HepG2 (cell line): ENCODE data around the gene LY6G5B. TPM values are rescaled to one million over a fixed set of nuclear protein-coding genes. Genes with fewer than 3 reads are reported as not detected.

Experiments used
- ATAC-seq: fragments of 200-7000 bp; cut with Tn5 transposase; 3 replicates; pipeline ENCODE4 v1.9.1; 2020; ENCODE audit warnings: mild to moderate bottlenecking, moderate library complexity
- BruUV-seq: library from RNA; stranded (reverse); fragments of 400-500 nt; replicated peaks from 2 replicates; lab custom pipeline; 2021; lab: Mats Ljungman, UMichigan
- CTCF ChIA-PET: fragments of 300-600 bp; formaldehyde crosslinking; extraction: SDS; loops from one replicate; lab custom pipeline; 2021; ENCODE audit warnings: low total read pairs, inconsistent platforms, low intra/inter-chr PET ratio; lab: Yijun Ruan, JAX
- POLR2A ChIA-PET: fragments of 350-600 bp; sonication (Branson Sonifier 250); formaldehyde crosslinking; loops from one replicate; lab custom pipeline; 2020; ENCODE audit warnings: antibody characterized with exemption, inconsistent platforms; lab: Yijun Ruan, JAX
- DNase-seq: peaks from one replicate; pipeline ENCODE4 v3.0.0-alpha.2; 2015; ENCODE audit warnings: low spot score
- FAIRE-seq: peaks from 3 replicates; lab custom pipeline; 2011; peaks lifted over from hg19 to GRCh38; lab: Jason Lieb, UNC
- H2AFZ ChIP-seq: one replicate; pipeline ENCODE4 v1.6.1; 2011; ENCODE audit warnings: low read length, inconsistent platforms
- H3K27ac ChIP-seq: fragments of 300-600 bp; 3 replicates; pipeline ENCODE4 v1.8.0; 2011; ENCODE audit warnings: mixed run types, mild to moderate bottlenecking, mixed read lengths, low read length, inconsistent platforms; ENCODE audit not compliant: insufficient read depth; ENCODE audit errors: extremely low read length
- H3K27me3 ChIP-seq, 2 experiments: fragments of 200-600 bp in 1 of 2; 2 replicates in 1 of 2; 3 replicates in 1 of 2; pipeline versions ENCODE4 v1.6.0 to v1.8.0; 2011; ENCODE audit warnings: low read length in 2 of 2, mild to moderate bottlenecking in 2 of 2, moderate library complexity in 2 of 2, inconsistent platforms in 1 of 2; ENCODE audit not compliant: insufficient read depth in 2 of 2, control insufficient read depth in 1 of 2
- H3K36me3 ChIP-seq, 2 experiments: fragments of 200-600 bp in 1 of 2; replicated peaks in 1 of 2; 2 replicates in 1 of 2; 3 replicates in 1 of 2; pipeline versions ENCODE4 v1.5.1 to v1.8.0; 2011; ENCODE audit warnings: low read length in 2 of 2, inconsistent platforms in 1 of 2; ENCODE audit not compliant: insufficient read depth in 2 of 2, control insufficient read depth in 1 of 2
- H3K4me1 ChIP-seq: 2 replicates; pipeline ENCODE4 v1.5.1; 2012; ENCODE audit warnings: low read length, inconsistent platforms; ENCODE audit not compliant: insufficient read depth
- H3K4me2 ChIP-seq: 2 replicates; pipeline ENCODE4 v1.6.0; 2011; ENCODE audit warnings: low read depth, low read length, inconsistent platforms
- H3K4me3 ChIP-seq, 3 experiments: fragments of 200-600 bp in 1 of 3; sonication (generic), shearing (Covaris generic) in 1 of 3; replicated peaks in 1 of 3; 2 replicates each; pipeline ENCODE4 v1.5.1; 2011 to 2016; ENCODE audit warnings: low read length in 3 of 3, inconsistent platforms in 2 of 3, low read depth in 2 of 3, mild to moderate bottlenecking in 2 of 3, control low read depth in 1 of 3, mixed read lengths in 1 of 3; ENCODE audit not compliant: insufficient read depth in 1 of 3
- H3K79me2 ChIP-seq: one replicate; pipeline ENCODE4 v1.6.1; 2011; ENCODE audit warnings: low read length, inconsistent platforms; ENCODE audit not compliant: insufficient read depth
- H3K9ac ChIP-seq: 2 replicates; pipeline ENCODE4 v1.6.0; 2011; ENCODE audit warnings: mild to moderate bottlenecking, low read depth, low read length, inconsistent platforms; ENCODE audit not compliant: insufficient read depth
- H3K9me3 ChIP-seq: 2 replicates; pipeline ENCODE4 v1.5.1; 2012; ENCODE audit warnings: mild to moderate bottlenecking, low read length
- H4K20me1 ChIP-seq: 2 replicates; pipeline ENCODE4 v1.6.0; 2011; ENCODE audit warnings: inconsistent platforms, mild to moderate bottlenecking, low read length, moderate library complexity; ENCODE audit not compliant: insufficient read depth
- BORCS8-MEF2B ChIP-seq: sonication (generic); formaldehyde crosslinking; IDR thresholded peaks from 2 replicates; pipeline ENCODE4 v1.8.0; 2022; ENCODE audit warnings: mild to moderate bottlenecking, missing genetic modification reagents
- HNRNPUL1 ChIP-seq: fragments of 200-400 bp; formaldehyde crosslinking; IDR thresholded peaks from 2 replicates; pipeline ENCODE4 v1.6.1; 2017; ENCODE audit warnings: low read depth, mild to moderate bottlenecking, low read length, moderate library complexity
- KMT2A ChIP-seq: sonication (generic); formaldehyde crosslinking; IDR thresholded peaks from 2 replicates; pipeline ENCODE4 v1.4.0; 2020; ENCODE audit warnings: missing genetic modification reagents
- SALL1 ChIP-seq: sonication (generic); formaldehyde crosslinking; IDR thresholded peaks from 2 replicates; pipeline ENCODE4 v1.8.0; 2022; ENCODE audit warnings: mild to moderate bottlenecking, missing genetic modification reagents
- ZBTB42 ChIP-seq: sonication (generic); formaldehyde crosslinking; IDR thresholded peaks from 2 replicates; pipeline ENCODE4 v1.5.0; 2020; ENCODE audit warnings: mild to moderate bottlenecking, missing genetic modification reagents
- ZNF430 ChIP-seq: sonication (generic); formaldehyde crosslinking; IDR thresholded peaks from 2 replicates; pipeline ENCODE4 v1.9.0; 2021; ENCODE audit warnings: mild to moderate bottlenecking, missing genetic modification reagents
- ZNF572 ChIP-seq: sonication (generic); formaldehyde crosslinking; IDR thresholded peaks from 2 replicates; pipeline ENCODE4 v1.5.1; 2020; ENCODE audit warnings: mild to moderate bottlenecking, missing genetic modification reagents
- ZNF746 ChIP-seq: sonication (generic); formaldehyde crosslinking; IDR thresholded peaks from 2 replicates; pipeline ENCODE4 v1.8.0; 2022; ENCODE audit warnings: mild to moderate bottlenecking, missing genetic modification reagents
- ZNF83 ChIP-seq: sonication (generic); formaldehyde crosslinking; IDR thresholded peaks from 2 replicates; pipeline ENCODE4 v1.4.0; 2020; ENCODE audit warnings: missing genetic modification reagents, mild to moderate bottlenecking, borderline replicate concordance
- WGBS: methylation state at CpG from one replicate; pipeline ENCODE4 v1.1.6; 2017; ENCODE audit warnings: low lambda C conversion rate; 5-methylcytosine and 5-hydroxymethylcytosine counted together
- in situ Hi-C: cut with HindIII; loops from 2 replicates; pipeline ENCODE4 v1.10.0; 2017; ENCODE audit warnings: low pct_unique_long_range_greater_than_20kb; ENCODE audit not compliant: extremely low pct_ligation_motif_present
- intact Hi-C: fragments of 100-400 bp; cut with micrococcal nuclease; formaldehyde crosslinking; loops from one replicate; pipeline ENCODE4 v1.10.0; 2022; ENCODE audit not compliant: unreplicated experiment
- polyA plus RNA-seq, 8 experiments: library from polyadenylated mRNA; depleted of rRNA in 3 of 8; stranded (reverse) in 7 of 8; unstranded in 1 of 8; fragments of >200 nt; fragmentation: Illumina TruSeq in 4 of 8; extraction: Trizol in 4 of 8; gene quantifications; 2 replicates each; pipeline versions ENCODE4 v1.2.1 to v1.2.3, GENCODE V29; 2011 to 2016; ENCODE audit warnings: low read depth in 4 of 8, missing spikeins in 1 of 8, mixed read lengths in 1 of 8; ENCODE audit not compliant: insufficient read depth in 1 of 8
- total RNA-seq, 5 experiments: library from RNA; depleted of rRNA; stranded (reverse); fragments of >200 nt; fragmentation: Illumina TruSeq; extraction: Trizol; gene quantifications; 2 replicates each; pipeline ENCODE4 v1.2.3, GENCODE V29; 2016; ENCODE audit warnings: low read depth in 1 of 5

LY6G5B gene
- total and polyA plus RNA-seq, 2 of the 13 experiments (the other 11 are each of a cell fraction or from before 2014, with no cell fraction given) = 7.8 to 15.7 TPM

GRCh38 chr6:31701666-31702404, 32.1 kb downstream of the LY6G5B start (continued):
- TF ChIP-seq ZNF430 (CRISPR knock-in tag) (0 out of 2 replicates have a peak, but pooled peaks have one; percentile 12), ZNF746 (CRISPR knock-in tag) (0 out of 2 replicates have a peak, but pooled peaks have one; percentile 46), ZNF572 (peak; percentile 57; the same call in 1 of the 2 replicates), BORCS8-MEF2B (0 out of 2 replicates have a peak, but pooled peaks have one; percentile 28), HNRNPUL1 (no peak), SALL1 (CRISPR knock-in tag) (0 out of 2 replicates have a peak, but pooled peaks have one; percentile 10), ZNF83 (CRISPR knock-in tag) (no peak)

GRCh38 chr6:31702405-31702818, 32.6 kb downstream of the LY6G5B start:
- peaks cover 0 to 2% of the 10 kb centered on the region in 2 experiments; a peak in 2 of 5 replicates for H3K27me3 ChIP-seq
- TF ChIP-seq KMT2A (peak; percentile 10; the same call in 1 of the 2 replicates), ZNF572 (no peak), ZBTB42 (CRISPR knock-in tag) (0 out of 2 replicates have a peak, but pooled peaks have one; percentile 5)
- TF ChIP-seq, all 625 proteins: peak for 2
- peak overlapping the region; percentile 85 for H3K27ac ChIP-seq
- DNase-seq (no peak), ATAC-seq (peak; percentile 31), FAIRE-seq (no peak)
- ChIA-PET CTCF (no interaction called here), POLR2A (interaction anchor here (0.6 to 2.7 kb wide), 21 partner anchors 10 to 439 kb away, joined by 3 to 57 read pairs (median 6); partner anchors contain the start of genes APOM, C6orf47, CLIC1 and CSNK2B)
- no peaks in the 10 kb centered on the region for H3K9me3 ChIP-seq
- H3K4me2 ChIP-seq = peak overlapping the region; percentile 99
- H3K4me1 ChIP-seq = peaks cover 39% of the 10 kb centered on the region
- in situ Hi-C loops = no loop called here
- H3K9ac ChIP-seq = peak overlapping the region; percentile 95
- peak overlapping the region; percentile 71 to 84 (median 81) for H3K4me3 ChIP-seq
- intact Hi-C loops = loop anchor here (2.0 to 5.0 kb wide), 2 partner anchors 22 to 35 kb away; partner anchors contain the start of genes CLIC1 and LY6G5C
- H3K36me3 ChIP-seq = peaks cover 4 to 7% of the 10 kb centered on the region in 2 experiments; a peak in 3 of 5 replicates
- peak overlapping the region; percentile 48 for H2AFZ ChIP-seq
- no TSS peak for BruUV-seq
- WGBS = 5% methylated on average over 10 of the region's 10 CpGs
- no peaks in the 10 kb centered on the region for H4K20me1 ChIP-seq
- peaks cover 22% of the 10 kb centered on the region for H3K79me2 ChIP-seq
